GM23338 (cell line): ENCODE measurements around the gene LY86. TPM values are rescaled to one million over a fixed set of nuclear protein-coding genes. Genes with fewer than 3 reads are reported as not detected.

ENCODE experiments used
- ATAC-seq: fragments of 200-7000 bp; cut with Tn5 transposase; 3 replicates; pipeline ENCODE4 v1.9.1; 2020
- DNase-seq: peaks from one replicate; pipeline ENCODE4 v3.0.0-alpha.2; 2015; ENCODE audit warnings: low spot score
- H2AFZ ChIP-seq: fragments of 200-600 bp; sonication (generic); 2 replicates; pipeline ENCODE4 v1.8.0; 2016; ENCODE audit warnings: antibody characterized with exemption, mild to moderate bottlenecking, moderate library complexity
- H3F3A ChIP-seq: fragments of 200-600 bp; sonication (generic); replicated peaks from 2 replicates; pipeline ENCODE4 v1.8.0; 2017; ENCODE audit warnings: antibody characterized with exemption, mixed run types, low read depth
- H3K27ac ChIP-seq: fragments of 200-600 bp; sonication (generic); 2 replicates; pipeline ENCODE4 v1.6.1; 2016; ENCODE audit warnings: low read depth
- H3K27me3 ChIP-seq: fragments of 200-600 bp; sonication (generic); 2 replicates; pipeline ENCODE4 v1.8.0; 2016; ENCODE audit warnings: mild to moderate bottlenecking, mixed run types, moderate library complexity; ENCODE audit not compliant: insufficient read depth
- H3K36me3 ChIP-seq: fragments of 200-600 bp; sonication (generic); 2 replicates; pipeline ENCODE4 v1.8.0; 2016; ENCODE audit warnings: mild to moderate bottlenecking; ENCODE audit not compliant: insufficient read depth
- H3K4me1 ChIP-seq: fragments of 200-600 bp; sonication (generic); 2 replicates; pipeline ENCODE4 v1.8.0; 2016; ENCODE audit warnings: mild to moderate bottlenecking, moderate library complexity; ENCODE audit not compliant: insufficient read depth
- H3K4me2 ChIP-seq: fragments of 200-600 bp; sonication (generic); 2 replicates; pipeline ENCODE4 v1.7.1; 2017; ENCODE audit warnings: mixed run types
- H3K4me3 ChIP-seq: fragments of 200-600 bp; sonication (generic); 2 replicates; pipeline ENCODE4 v1.6.1; 2016; ENCODE audit warnings: mixed run types
- H3K79me2 ChIP-seq: fragments of 200-600 bp; sonication (generic); replicated peaks from 2 replicates; pipeline ENCODE4 v1.8.0; 2017; ENCODE audit warnings: mild to moderate bottlenecking; ENCODE audit not compliant: insufficient read depth
- H3K9me2 ChIP-seq: fragments of 200-600 bp; sonication (generic); 2 replicates; pipeline ENCODE4 v1.8.0; 2017; ENCODE audit not compliant: insufficient read depth
- H4K20me1 ChIP-seq: fragments of 200-600 bp; sonication (generic); replicated peaks from 2 replicates; pipeline ENCODE4 v1.8.0; 2017; ENCODE audit warnings: mild to moderate bottlenecking; ENCODE audit not compliant: insufficient read depth
- H3K27ac Mint-ChIP-seq: 2 replicates; pipeline ENCODE4 v1.8.0; 2020; ENCODE audit warnings: inconsistent platforms, mild to moderate bottlenecking, moderate library complexity, mixed read lengths
- H3K27me3 Mint-ChIP-seq: 3 replicates; pipeline ENCODE4 v1.8.0; 2022; ENCODE audit warnings: low read depth, mild to moderate bottlenecking, moderate library complexity, mixed read lengths, inconsistent platforms; ENCODE audit not compliant: insufficient read depth, poor library complexity
- H3K36me3 Mint-ChIP-seq: 3 replicates; pipeline ENCODE4 v1.8.0; 2021; ENCODE audit warnings: low read depth, mild to moderate bottlenecking, inconsistent platforms, moderate library complexity, mixed read lengths
- H3K4me1 Mint-ChIP-seq: 3 replicates; pipeline ENCODE4 v1.8.0; 2020; ENCODE audit warnings: mild to moderate bottlenecking, inconsistent platforms, mixed read lengths
- H3K4me3 Mint-ChIP-seq: 3 replicates; pipeline ENCODE4 v1.8.0; 2021; ENCODE audit warnings: moderate library complexity, mild to moderate bottlenecking, inconsistent platforms, mixed read lengths
- H3K9me3 Mint-ChIP-seq: 3 replicates; pipeline ENCODE4 v1.8.0; 2020; ENCODE audit warnings: moderate library complexity, mild to moderate bottlenecking, inconsistent platforms, mixed read lengths
- EZH2phosphoT487 ChIP-seq: fragments of 200-600 bp; sonication (generic); IDR thresholded peaks from one replicate; pipeline ENCODE4 v1.8.1; 2018; ENCODE audit warnings: antibody characterized with exemption; ENCODE audit not compliant: unreplicated experiment
- JUNB ChIP-seq: IDR thresholded peaks from one replicate; pipeline ENCODE4 v1.6.1; 2016; ENCODE audit warnings: antibody characterized with exemption; ENCODE audit not compliant: unreplicated experiment
- NANOG ChIP-seq: IDR thresholded peaks from 2 replicates; pipeline ENCODE4 v1.6.1; 2016; ENCODE audit warnings: antibody characterized with exemption, borderline replicate concordance
- POLR2AphosphoS5 ChIP-seq: IDR thresholded peaks from 2 replicates; pipeline ENCODE4 v1.6.1; 2016; ENCODE audit warnings: antibody characterized with exemption, low read depth
- STAT1 ChIP-seq: IDR thresholded peaks from one replicate; pipeline ENCODE4 v1.6.1; 2016; ENCODE audit warnings: antibody characterized with exemption; ENCODE audit not compliant: unreplicated experiment
- ZNF114 ChIP-seq: fragments of 250-450 bp; sonication (Bioruptor Pico); IDR thresholded peaks from 2 replicates; pipeline ENCODE4 v1.5.0; 2020; ENCODE audit warnings: mild to moderate bottlenecking, moderate library complexity
- polyA plus RNA-seq: library from polyadenylated mRNA; unstranded; fragments of >200 nt; fragmentation: Nextera tagmentation; extraction: Ambion mirVana; gene quantifications from 2 replicates; pipeline ENCODE4 v1.2.1, GENCODE V29; 2016
- total RNA-seq: library from RNA; depleted of rRNA; stranded (reverse); fragments of >200 nt; shearing (Covaris generic); gene quantifications from 2 replicates; pipeline ENCODE4 v1.2.3, GENCODE V29; 2014
- TF ChIP-seq, protein P1 (sequence below), 2 experiments: fragments of 200-600 bp in 1 of 2; sonication (generic) in 1 of 2; conservative IDR thresholded peaks; 2 replicates each; pipeline versions ENCODE4 v1.5.1 to v1.6.1; 2016 to 2017; ENCODE audit warnings: antibody characterized with exemption in 2 of 2, low read depth in 2 of 2, mild to moderate bottlenecking in 2 of 2, moderate library complexity in 1 of 2
- TF ChIP-seq, protein P2 (sequence below): IDR thresholded peaks from 2 replicates; pipeline ENCODE4 v1.6.1; 2016; ENCODE audit warnings: antibody characterized with exemption
- TF ChIP-seq, protein P3 (sequence below): IDR thresholded peaks from one replicate; pipeline ENCODE4 v1.6.1; 2018; ENCODE audit warnings: antibody characterized with exemption; ENCODE audit not compliant: unreplicated experiment
- TF ChIP-seq, protein P4 (sequence below): fragments of 250-450 bp; sonication (Bioruptor Pico); IDR thresholded peaks from 2 replicates; pipeline ENCODE4 v1.5.0; 2020; ENCODE audit warnings: mild to moderate bottlenecking, moderate library complexity

Gene LY86
- total and polyA plus RNA-seq, 2 experiments from 2014 or later = 0.29 TPM; not detected in 1

DNA sequence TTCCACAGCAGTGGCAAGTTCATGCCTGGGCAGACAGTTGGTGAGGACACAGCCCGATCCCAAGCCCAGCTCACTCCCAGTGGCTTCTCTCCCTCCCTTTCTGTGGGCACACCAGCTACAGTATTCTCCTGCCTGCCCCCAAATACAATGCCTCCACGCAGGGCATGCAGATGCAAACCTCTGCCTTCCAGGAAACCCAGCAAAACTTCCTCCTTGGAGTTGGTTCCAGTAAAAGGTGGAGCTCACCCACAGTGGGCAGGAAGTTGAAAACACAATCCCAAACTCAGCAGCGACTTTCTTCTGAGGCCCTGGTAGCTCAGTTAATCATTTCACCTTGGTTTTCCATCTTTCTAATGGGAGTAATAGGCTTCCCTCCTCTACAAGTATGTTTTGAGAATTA is 93.7 kb downstream of the LY86 start:
- no peak overlapping the region for H2AFZ ChIP-seq
- peaks cover 20% of the 10 kb centered on the region for H3K4me1 ChIP-seq
- H4K20me1 ChIP-seq = no peaks in the 10 kb centered on the region
- no peaks in the 10 kb centered on the region for H3F3A ChIP-seq
- DNase-seq = no peak
- peaks cover 2% of the 10 kb centered on the region; the same call in 2 of the 3 replicates for H3K9me3 Mint-ChIP-seq
- peaks cover 6% of the 10 kb centered on the region; the same call in 2 of the 3 replicates for H3K36me3 Mint-ChIP-seq
- no peaks in the 10 kb centered on the region for H3K9me2 ChIP-seq
- TF ChIP-seq, protein P1, sequence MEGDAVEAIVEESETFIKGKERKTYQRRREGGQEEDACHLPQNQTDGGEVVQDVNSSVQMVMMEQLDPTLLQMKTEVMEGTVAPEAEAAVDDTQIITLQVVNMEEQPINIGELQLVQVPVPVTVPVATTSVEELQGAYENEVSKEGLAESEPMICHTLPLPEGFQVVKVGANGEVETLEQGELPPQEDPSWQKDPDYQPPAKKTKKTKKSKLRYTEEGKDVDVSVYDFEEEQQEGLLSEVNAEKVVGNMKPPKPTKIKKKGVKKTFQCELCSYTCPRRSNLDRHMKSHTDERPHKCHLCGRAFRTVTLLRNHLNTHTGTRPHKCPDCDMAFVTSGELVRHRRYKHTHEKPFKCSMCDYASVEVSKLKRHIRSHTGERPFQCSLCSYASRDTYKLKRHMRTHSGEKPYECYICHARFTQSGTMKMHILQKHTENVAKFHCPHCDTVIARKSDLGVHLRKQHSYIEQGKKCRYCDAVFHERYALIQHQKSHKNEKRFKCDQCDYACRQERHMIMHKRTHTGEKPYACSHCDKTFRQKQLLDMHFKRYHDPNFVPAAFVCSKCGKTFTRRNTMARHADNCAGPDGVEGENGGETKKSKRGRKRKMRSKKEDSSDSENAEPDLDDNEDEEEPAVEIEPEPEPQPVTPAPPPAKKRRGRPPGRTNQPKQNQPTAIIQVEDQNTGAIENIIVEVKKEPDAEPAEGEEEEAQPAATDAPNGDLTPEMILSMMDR (conservative IDR thresholded peaks at IDR 0.05; ENCODE audit: low read depth in 2 of 2) = no peak
- no peak for TF ChIP-seq JUNB
- no peak for TF ChIP-seq STAT1
- TF ChIP-seq, protein P2, sequence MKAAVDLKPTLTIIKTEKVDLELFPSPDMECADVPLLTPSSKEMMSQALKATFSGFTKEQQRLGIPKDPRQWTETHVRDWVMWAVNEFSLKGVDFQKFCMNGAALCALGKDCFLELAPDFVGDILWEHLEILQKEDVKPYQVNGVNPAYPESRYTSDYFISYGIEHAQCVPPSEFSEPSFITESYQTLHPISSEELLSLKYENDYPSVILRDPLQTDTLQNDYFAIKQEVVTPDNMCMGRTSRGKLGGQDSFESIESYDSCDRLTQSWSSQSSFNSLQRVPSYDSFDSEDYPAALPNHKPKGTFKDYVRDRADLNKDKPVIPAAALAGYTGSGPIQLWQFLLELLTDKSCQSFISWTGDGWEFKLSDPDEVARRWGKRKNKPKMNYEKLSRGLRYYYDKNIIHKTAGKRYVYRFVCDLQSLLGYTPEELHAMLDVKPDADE = no peak
- TF ChIP-seq, protein P3, sequence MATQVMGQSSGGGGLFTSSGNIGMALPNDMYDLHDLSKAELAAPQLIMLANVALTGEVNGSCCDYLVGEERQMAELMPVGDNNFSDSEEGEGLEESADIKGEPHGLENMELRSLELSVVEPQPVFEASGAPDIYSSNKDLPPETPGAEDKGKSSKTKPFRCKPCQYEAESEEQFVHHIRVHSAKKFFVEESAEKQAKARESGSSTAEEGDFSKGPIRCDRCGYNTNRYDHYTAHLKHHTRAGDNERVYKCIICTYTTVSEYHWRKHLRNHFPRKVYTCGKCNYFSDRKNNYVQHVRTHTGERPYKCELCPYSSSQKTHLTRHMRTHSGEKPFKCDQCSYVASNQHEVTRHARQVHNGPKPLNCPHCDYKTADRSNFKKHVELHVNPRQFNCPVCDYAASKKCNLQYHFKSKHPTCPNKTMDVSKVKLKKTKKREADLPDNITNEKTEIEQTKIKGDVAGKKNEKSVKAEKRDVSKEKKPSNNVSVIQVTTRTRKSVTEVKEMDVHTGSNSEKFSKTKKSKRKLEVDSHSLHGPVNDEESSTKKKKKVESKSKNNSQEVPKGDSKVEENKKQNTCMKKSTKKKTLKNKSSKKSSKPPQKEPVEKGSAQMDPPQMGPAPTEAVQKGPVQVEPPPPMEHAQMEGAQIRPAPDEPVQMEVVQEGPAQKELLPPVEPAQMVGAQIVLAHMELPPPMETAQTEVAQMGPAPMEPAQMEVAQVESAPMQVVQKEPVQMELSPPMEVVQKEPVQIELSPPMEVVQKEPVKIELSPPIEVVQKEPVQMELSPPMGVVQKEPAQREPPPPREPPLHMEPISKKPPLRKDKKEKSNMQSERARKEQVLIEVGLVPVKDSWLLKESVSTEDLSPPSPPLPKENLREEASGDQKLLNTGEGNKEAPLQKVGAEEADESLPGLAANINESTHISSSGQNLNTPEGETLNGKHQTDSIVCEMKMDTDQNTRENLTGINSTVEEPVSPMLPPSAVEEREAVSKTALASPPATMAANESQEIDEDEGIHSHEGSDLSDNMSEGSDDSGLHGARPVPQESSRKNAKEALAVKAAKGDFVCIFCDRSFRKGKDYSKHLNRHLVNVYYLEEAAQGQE = no peak
- no peak for TF ChIP-seq EZH2phosphoT487
- TF ChIP-seq, protein P4, sequence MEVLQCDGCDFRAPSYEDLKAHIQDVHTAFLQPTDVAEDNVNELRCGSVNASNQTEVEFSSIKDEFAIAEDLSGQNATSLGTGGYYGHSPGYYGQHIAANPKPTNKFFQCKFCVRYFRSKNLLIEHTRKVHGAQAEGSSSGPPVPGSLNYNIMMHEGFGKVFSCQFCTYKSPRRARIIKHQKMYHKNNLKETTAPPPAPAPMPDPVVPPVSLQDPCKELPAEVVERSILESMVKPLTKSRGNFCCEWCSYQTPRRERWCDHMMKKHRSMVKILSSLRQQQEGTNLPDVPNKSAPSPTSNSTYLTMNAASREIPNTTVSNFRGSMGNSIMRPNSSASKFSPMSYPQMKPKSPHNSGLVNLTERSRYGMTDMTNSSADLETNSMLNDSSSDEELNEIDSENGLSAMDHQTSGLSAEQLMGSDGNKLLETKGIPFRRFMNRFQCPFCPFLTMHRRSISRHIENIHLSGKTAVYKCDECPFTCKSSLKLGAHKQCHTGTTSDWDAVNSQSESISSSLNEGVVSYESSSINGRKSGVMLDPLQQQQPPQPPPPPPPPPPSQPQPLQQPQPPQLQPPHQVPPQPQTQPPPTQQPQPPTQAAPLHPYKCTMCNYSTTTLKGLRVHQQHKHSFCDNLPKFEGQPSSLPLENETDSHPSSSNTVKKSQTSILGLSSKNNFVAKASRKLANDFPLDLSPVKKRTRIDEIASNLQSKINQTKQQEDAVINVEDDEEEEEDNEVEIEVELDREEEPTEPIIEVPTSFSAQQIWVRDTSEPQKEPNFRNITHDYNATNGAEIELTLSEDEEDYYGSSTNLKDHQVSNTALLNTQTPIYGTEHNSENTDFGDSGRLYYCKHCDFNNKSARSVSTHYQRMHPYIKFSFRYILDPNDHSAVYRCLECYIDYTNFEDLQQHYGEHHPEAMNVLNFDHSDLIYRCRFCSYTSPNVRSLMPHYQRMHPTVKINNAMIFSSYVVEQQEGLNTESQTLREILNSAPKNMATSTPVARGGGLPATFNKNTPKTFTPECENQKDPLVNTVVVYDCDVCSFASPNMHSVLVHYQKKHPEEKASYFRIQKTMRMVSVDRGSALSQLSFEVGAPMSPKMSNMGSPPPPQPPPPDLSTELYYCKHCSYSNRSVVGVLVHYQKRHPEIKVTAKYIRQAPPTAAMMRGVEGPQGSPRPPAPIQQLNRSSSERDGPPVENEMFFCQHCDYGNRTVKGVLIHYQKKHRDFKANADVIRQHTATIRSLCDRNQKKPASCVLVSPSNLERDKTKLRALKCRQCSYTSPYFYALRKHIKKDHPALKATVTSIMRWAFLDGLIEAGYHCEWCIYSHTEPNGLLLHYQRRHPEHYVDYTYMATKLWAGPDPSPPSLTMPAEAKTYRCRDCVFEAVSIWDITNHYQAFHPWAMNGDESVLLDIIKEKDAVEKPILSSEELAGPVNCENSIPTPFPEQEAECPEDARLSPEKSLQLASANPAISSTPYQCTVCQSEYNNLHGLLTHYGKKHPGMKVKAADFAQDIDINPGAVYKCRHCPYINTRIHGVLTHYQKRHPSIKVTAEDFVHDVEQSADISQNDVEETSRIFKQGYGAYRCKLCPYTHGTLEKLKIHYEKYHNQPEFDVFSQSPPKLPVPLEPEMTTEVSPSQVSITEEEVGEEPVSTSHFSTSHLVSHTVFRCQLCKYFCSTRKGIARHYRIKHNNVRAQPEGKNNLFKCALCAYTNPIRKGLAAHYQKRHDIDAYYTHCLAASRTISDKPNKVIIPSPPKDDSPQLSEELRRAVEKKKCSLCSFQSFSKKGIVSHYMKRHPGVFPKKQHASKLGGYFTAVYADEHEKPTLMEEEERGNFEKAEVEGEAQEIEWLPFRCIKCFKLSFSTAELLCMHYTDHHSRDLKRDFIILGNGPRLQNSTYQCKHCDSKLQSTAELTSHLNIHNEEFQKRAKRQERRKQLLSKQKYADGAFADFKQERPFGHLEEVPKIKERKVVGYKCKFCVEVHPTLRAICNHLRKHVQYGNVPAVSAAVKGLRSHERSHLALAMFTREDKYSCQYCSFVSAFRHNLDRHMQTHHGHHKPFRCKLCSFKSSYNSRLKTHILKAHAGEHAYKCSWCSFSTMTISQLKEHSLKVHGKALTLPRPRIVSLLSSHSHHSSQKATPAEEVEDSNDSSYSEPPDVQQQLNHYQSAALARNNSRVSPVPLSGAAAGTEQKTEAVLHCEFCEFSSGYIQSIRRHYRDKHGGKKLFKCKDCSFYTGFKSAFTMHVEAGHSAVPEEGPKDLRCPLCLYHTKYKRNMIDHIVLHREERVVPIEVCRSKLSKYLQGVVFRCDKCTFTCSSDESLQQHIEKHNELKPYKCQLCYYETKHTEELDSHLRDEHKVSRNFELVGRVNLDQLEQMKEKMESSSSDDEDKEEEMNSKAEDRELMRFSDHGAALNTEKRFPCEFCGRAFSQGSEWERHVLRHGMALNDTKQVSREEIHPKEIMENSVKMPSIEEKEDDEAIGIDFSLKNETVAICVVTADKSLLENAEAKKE (CRISPR knock-in tag) = no peak
- TF ChIP-seq ZNF114 (CRISPR knock-in tag) = no peak
- no peak for TF ChIP-seq NANOG
- no peak for TF ChIP-seq POLR2AphosphoS5
- no peak overlapping the region for H3K4me2 ChIP-seq
- H3K4me3 Mint-ChIP-seq = no peak overlapping the region
- no peaks in the 10 kb centered on the region for H3K79me2 ChIP-seq
- H3K4me3 ChIP-seq = no peak overlapping the region
- no peak for ATAC-seq
- H3K27me3 ChIP-seq = no peaks in the 10 kb centered on the region
- H3K27ac ChIP-seq = no peak overlapping the region
- H3K4me1 Mint-ChIP-seq = peaks cover 35% of the 10 kb centered on the region
- H3K27ac Mint-ChIP-seq = no peak overlapping the region
- peaks cover 4% of the 10 kb centered on the region for H3K27me3 Mint-ChIP-seq
- no peaks in the 10 kb centered on the region for H3K36me3 ChIP-seq
